Omental fat pad (tissue), 4 donors: ENCODE data around the gene MEA1. TPM values are rescaled to one million over a fixed set of nuclear protein-coding genes. Genes with fewer than 3 reads are reported as not detected.

ENCODE experiments used
- ATAC-seq: fragments of 150-250 bp; one replicate; pipeline ENCODE4 v1.9.1; 2016; ENCODE audit warnings: mild to moderate bottlenecking, moderate library complexity; ENCODE audit not compliant: low FRiP score
- DNase-seq: peaks from one replicate; pipeline ENCODE4 v3.0.0-alpha.2; 2019; ENCODE audit warnings: low spot score
- CTCF ChIP-seq, 3 donors: fragments of 450-650 bp; IDR thresholded peaks; one replicate each; pipeline ENCODE4 v1.5.1; 2016 to 2017; ENCODE audit warnings: antibody characterized with exemption in 3 of 3, mild to moderate bottlenecking in 3 of 3, moderate library complexity in 2 of 3
- total RNA-seq, 4 donors: library from RNA; depleted of rRNA; stranded (reverse); fragments of >200 nt; gene quantifications; one replicate each; pipeline ENCODE4 v1.1.0, GENCODE V29; 2016

Gene MEA1
- total RNA-seq, 4 donors from 2014 or later: 39.6 to 67.8 (median 45.5) TPM

- ATAC-seq (no peak), DNase-seq (no peak)
- no peak for TF ChIP-seq CTCF (IDR thresholded peaks at IDR 0.05)
Observed at GRCh38 chr6:42993445-42993844, 20.3 kb downstream of the MEA1 start.

GRCh38 chr6:42989923-42990322 is 23.8 kb downstream of the MEA1 start:
- no peak for DNase-seq
- TF ChIP-seq CTCF (IDR thresholded peaks at IDR 0.05): no peak
- ATAC-seq: no peak

- DNase-seq (no peak), ATAC-seq (no peak)
- no peak for TF ChIP-seq CTCF (IDR thresholded peaks at IDR 0.05)
Observed at GRCh38 chr6:42988486-42989020, 25.2 kb downstream of the MEA1 start.

GRCh38 chr6:42987533-42988451 is 26.0 kb downstream of the MEA1 start:
- no peak for TF ChIP-seq CTCF (IDR thresholded peaks at IDR 0.05)
- ATAC-seq (no peak), DNase-seq (no peak)

GRCh38 chr6:42984924-42985475 is 28.7 kb downstream of the MEA1 start:
- DNase-seq (no peak), ATAC-seq (no peak)
- no peak for TF ChIP-seq CTCF (IDR thresholded peaks at IDR 0.05)

- TF ChIP-seq CTCF (IDR thresholded peaks at IDR 0.05): no peak
- peak; percentile 97 for ATAC-seq
- peak; percentile 81 for DNase-seq
Observed at GRCh38 chr6:42984001-42984923, 29.5 kb downstream of the MEA1 start, which contains the start of gene PPP2R5D. Gene PPP2R5D (plus strand): TSS chr6:42984570. CDS start chr6:42984678, 108 bp downstream.
